ENCODE measurements around the gene GALNT10.

GALNT10 gene

GRCh38 chr5:154242964-154243376 lies 52.4 kb downstream of the GALNT10 start:
- H3K4me1 ChIP-seq = no peaks in the 10 kb centered on the region
- no peaks in the 10 kb centered on the region for H3K9me3 ChIP-seq
- H3K36me3 ChIP-seq = no peaks in the 10 kb centered on the region
- H3K4me3 ChIP-seq (ENCODE audit: low read depth, low read length) = no peak overlapping the region
- no peak for TF ChIP-seq CTCF (IDR thresholded peaks at IDR 0.05; ENCODE audit: low read depth, low read length)
- no peak for DNase-seq
- H3K27me3 ChIP-seq = no peaks in the 10 kb centered on the region

- Histone ChIP-seq H3K27me3 (no peaks in the 10 kb centered on the region), H3K4me1 (no peaks in the 10 kb centered on the region), H3K36me3 (no peaks in the 10 kb centered on the region), H3K4me3 (ENCODE audit: low read depth, low read length) (no peak overlapping the region), H3K9me3 (no peaks in the 10 kb centered on the region)
- no peak for TF ChIP-seq CTCF (IDR thresholded peaks at IDR 0.05; ENCODE audit: low read depth, low read length)
- no peak for DNase-seq
These were observed 53.2 kb downstream of the GALNT10 start for GRCh38 chr5:154243736-154244135.

GRCh38 chr5:154244476-154244875 lies 53.9 kb downstream of the GALNT10 start:
- Histone ChIP-seq H3K4me3 (ENCODE audit: low read depth, low read length) (no peak overlapping the region), H3K4me1 (no peaks in the 10 kb centered on the region), H3K9me3 (no peaks in the 10 kb centered on the region), H3K36me3 (no peaks in the 10 kb centered on the region), H3K27me3 (no peaks in the 10 kb centered on the region)
- no peak for TF ChIP-seq CTCF (IDR thresholded peaks at IDR 0.05; ENCODE audit: low read depth, low read length)
- no peak for DNase-seq

GRCh38 chr5:154248691-154249090 lies 58.2 kb downstream of the GALNT10 start:
- Histone ChIP-seq H3K4me1 (no peaks in the 10 kb centered on the region), H3K27me3 (peaks cover 6% of the 10 kb centered on the region; the same call in 1 of the 2 replicates), H3K36me3 (no peaks in the 10 kb centered on the region), H3K4me3 (ENCODE audit: low read depth, low read length) (no peak overlapping the region), H3K9me3 (no peaks in the 10 kb centered on the region)
- DNase-seq = no peak
- no peak for TF ChIP-seq CTCF (IDR thresholded peaks at IDR 0.05; ENCODE audit: low read depth, low read length)

GRCh38 chr5:154249826-154250225 lies 59.3 kb downstream of the GALNT10 start:
- TF ChIP-seq CTCF (IDR thresholded peaks at IDR 0.05; ENCODE audit: low read depth, low read length) = no peak
- no peak for DNase-seq
- no peak overlapping the region for H3K4me3 ChIP-seq (ENCODE audit: low read depth, low read length)
- no peaks in the 10 kb centered on the region for H3K36me3 ChIP-seq
- no peaks in the 10 kb centered on the region for H3K4me1 ChIP-seq
- H3K27me3 ChIP-seq = peaks cover 6% of the 10 kb centered on the region; the same call in 1 of the 2 replicates
- no peaks in the 10 kb centered on the region for H3K9me3 ChIP-seq

GRCh38 chr5:154251529-154251928 lies 61.0 kb downstream of the GALNT10 start:
- TF ChIP-seq CTCF (IDR thresholded peaks at IDR 0.05; ENCODE audit: low read depth, low read length) = no peak
- Histone ChIP-seq H3K9me3 (no peaks in the 10 kb centered on the region), H3K36me3 (no peaks in the 10 kb centered on the region), H3K4me1 (no peaks in the 10 kb centered on the region), H3K4me3 (ENCODE audit: low read depth, low read length) (no peak overlapping the region), H3K27me3 (peaks cover 6% of the 10 kb centered on the region; the same call in 1 of the 2 replicates)
- DNase-seq = no peak

Data from BE2C (cell line).